ENCODE measurements around the gene SARS2. TPM values are rescaled to one million over a fixed set of nuclear protein-coding genes. Genes with fewer than 3 reads are reported as not detected.

The SARS2 gene
- total RNA-seq, 2 experiments from 2014 or later: 28.4 to 32.7 TPM

DNA sequence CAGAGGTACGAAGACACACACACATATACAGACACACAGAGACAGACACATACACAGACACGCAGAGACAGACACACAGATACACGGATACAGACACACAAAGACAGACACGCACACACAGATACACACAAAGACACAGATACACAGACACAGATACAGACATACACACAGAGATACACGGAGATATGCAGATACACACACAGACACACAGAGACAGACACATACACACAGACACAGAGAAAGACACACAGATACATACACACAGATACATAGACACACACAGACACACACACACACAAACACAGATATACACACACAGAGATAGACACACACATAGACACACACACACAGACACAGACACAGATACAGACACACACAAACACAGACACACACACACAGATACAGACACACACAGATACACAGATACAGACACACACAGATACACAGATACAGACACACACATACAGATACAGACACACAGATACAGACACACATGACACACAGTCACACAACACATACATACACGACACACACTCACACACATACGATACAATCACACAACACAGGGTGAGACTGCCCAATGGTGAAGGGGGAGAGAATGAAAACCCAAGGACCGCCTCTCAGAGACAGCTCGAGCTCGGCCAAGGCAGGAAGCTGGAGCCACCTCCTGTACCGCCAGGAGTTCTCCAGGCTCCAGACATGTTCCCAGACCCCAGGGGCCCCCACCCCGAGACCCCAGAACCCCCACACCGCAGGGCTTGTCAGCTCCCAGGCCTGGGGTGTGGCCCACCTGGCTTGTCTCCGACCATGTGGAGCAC, 9.8 kb downstream of the SARS2 start:
- H3K4me3 Mint-ChIP-seq: no peak overlapping the region
- no peaks in the 10 kb centered on the region for H3K27me3 Mint-ChIP-seq
- no peaks in the 10 kb centered on the region for H3K9me3 Mint-ChIP-seq
- ChIA-PET POLR2A (interaction anchor here (0.9 kb wide), 1 partner anchor 20 kb away, joined by 3 read pairs; the partner anchor contains the start of gene NFKBIB), CTCF (interaction anchor here (1.0 kb wide), 1 partner anchor 10 kb away, joined by 3 read pairs; the partner anchor contains the start of genes MRPS12 and SARS2)
- DNase-seq: no peak
- H3K4me1 Mint-ChIP-seq: peaks cover 13% of the 10 kb centered on the region
- no peak overlapping the region for H3K27ac Mint-ChIP-seq
- peaks cover 21% of the 10 kb centered on the region for H3K36me3 Mint-ChIP-seq (ENCODE audit: low read depth)

DNA sequence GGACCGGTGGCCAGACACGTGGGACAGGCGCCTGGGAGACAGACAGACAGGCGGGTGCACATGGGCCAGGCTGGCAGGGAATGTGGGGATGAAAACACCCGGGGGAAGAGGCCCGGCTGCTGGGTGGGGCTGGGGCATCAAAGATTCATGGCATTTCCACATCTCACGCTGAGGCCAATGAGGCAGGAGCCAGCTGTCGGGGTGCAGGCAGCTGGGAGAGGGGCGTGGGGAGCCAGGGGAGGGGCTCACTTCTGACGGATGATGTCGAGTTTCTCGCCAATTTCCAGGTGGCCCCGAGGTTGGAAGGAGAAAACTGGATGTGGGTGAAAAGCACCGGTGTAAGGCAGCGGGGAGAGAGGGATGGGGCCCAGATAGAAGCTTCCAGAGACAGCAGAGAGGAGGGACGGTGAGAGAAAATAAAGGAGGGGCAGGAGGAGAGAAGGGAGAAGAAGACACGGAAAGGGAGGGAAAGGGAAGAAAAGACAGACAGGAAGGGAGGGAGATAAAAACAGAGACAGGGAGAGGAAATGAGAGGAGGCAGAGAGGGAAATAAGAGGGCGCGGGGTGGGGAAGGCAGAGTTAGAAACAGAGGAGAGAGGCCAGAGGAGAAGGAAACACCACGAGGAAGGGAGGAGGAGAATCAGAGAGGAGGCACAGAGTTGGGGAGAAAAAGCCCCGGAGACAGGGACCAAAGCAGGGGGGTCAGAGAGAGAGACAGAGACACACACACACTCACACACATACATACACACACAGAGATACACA, 10.5 kb downstream of the SARS2 start:
- peaks cover 18% of the 10 kb centered on the region for H3K36me3 Mint-ChIP-seq (ENCODE audit: low read depth)
- no peak for DNase-seq
- POLR2A ChIA-PET: no interaction called here
- no peaks in the 10 kb centered on the region for H3K9me3 Mint-ChIP-seq
- H3K27me3 Mint-ChIP-seq: no peaks in the 10 kb centered on the region
- no peak overlapping the region for H3K27ac Mint-ChIP-seq
- H3K4me1 Mint-ChIP-seq: peaks cover 10% of the 10 kb centered on the region
- no peak overlapping the region for H3K4me3 Mint-ChIP-seq
- CTCF ChIA-PET: interaction anchor here (1.0 kb wide), 1 partner anchor 10 kb away, joined by 5 read pairs; the partner anchor contains the start of genes MRPS12 and SARS2

GRCh38 chr19:38918526-38918925, 12.0 kb downstream of the SARS2 start:
- Mint-ChIP-seq H3K36me3 (ENCODE audit: low read depth) (peaks cover 16% of the 10 kb centered on the region), H3K4me3 (no peak overlapping the region), H3K27ac (no peak overlapping the region), H3K4me1 (no peaks in the 10 kb centered on the region), H3K9me3 (no peaks in the 10 kb centered on the region), H3K27me3 (no peaks in the 10 kb centered on the region)
- CTCF ChIA-PET: interaction anchor here (2.7 kb wide), 1 partner anchor 12 kb away, joined by 10 read pairs; the partner anchor contains the start of genes MRPS12 and SARS2
- no peak for DNase-seq
- POLR2A ChIA-PET: no interaction called here

GRCh38 chr19:38917921-38918491, 12.6 kb downstream of the SARS2 start:
- Mint-ChIP-seq H3K27ac (no peak overlapping the region), H3K4me1 (peaks cover 2% of the 10 kb centered on the region)
- CTCF ChIA-PET: interaction anchor here (2.7 kb wide), 1 partner anchor 12 kb away, joined by 10 read pairs; the partner anchor contains the start of genes MRPS12 and SARS2

GRCh38 chr19:38917516-38917915, 13.0 kb downstream of the SARS2 start:
- H3K27me3 Mint-ChIP-seq: no peaks in the 10 kb centered on the region
- H3K9me3 Mint-ChIP-seq: no peaks in the 10 kb centered on the region
- no peak overlapping the region for H3K27ac Mint-ChIP-seq
- peaks cover 16% of the 10 kb centered on the region for H3K36me3 Mint-ChIP-seq (ENCODE audit: low read depth)
- ChIA-PET CTCF (interaction anchor here (2.7 kb wide), 1 partner anchor 13 kb away, joined by 10 read pairs; the partner anchor contains the start of genes MRPS12 and SARS2), POLR2A (interaction anchor here (0.6 to 1.5 kb wide), 2 partner anchors 13 to 263 kb away, joined by 3 to 7 read pairs; partner anchors contain the start of genes MRPS12 and SARS2)
- no peak for DNase-seq
- H3K4me3 Mint-ChIP-seq: no peak overlapping the region
- H3K4me1 Mint-ChIP-seq: peaks cover 7% of the 10 kb centered on the region

More at GRCh38 chr19:38917921-38918491, 12.6 kb downstream of the SARS2 start:
- no peaks in the 10 kb centered on the region for H3K9me3 Mint-ChIP-seq
- H3K27me3 Mint-ChIP-seq: no peaks in the 10 kb centered on the region
- POLR2A ChIA-PET: interaction anchor here (1.5 kb wide), 1 partner anchor 13 kb away, joined by 7 read pairs; the partner anchor contains the start of genes MRPS12 and SARS2
- no peak for DNase-seq
- no peak overlapping the region for H3K4me3 Mint-ChIP-seq
- peaks cover 16% of the 10 kb centered on the region for H3K36me3 Mint-ChIP-seq (ENCODE audit: low read depth)

GRCh38 chr19:38915329-38916321, 14.9 kb downstream of the SARS2 start:
- CTCF ChIA-PET: interaction anchor here (1.2 to 1.8 kb wide), 2 partner anchors 15 to 513 kb away, joined by 4 read pairs; partner anchors contain the start of genes FAM98C, MRPS12 and SARS2
- POLR2A ChIA-PET: interaction anchor here (0.6 kb wide), 1 partner anchor 12 kb away, joined by 4 read pairs; no protein-coding TSS in a partner anchor
- Mint-ChIP-seq H3K4me1 (peaks cover 7% of the 10 kb centered on the region), H3K9me3 (no peaks in the 10 kb centered on the region), H3K27ac (no peak overlapping the region), H3K4me3 (no peak overlapping the region), H3K36me3 (ENCODE audit: low read depth) (peaks cover 8% of the 10 kb centered on the region), H3K27me3 (no peaks in the 10 kb centered on the region)
- no peak for DNase-seq

DNA sequence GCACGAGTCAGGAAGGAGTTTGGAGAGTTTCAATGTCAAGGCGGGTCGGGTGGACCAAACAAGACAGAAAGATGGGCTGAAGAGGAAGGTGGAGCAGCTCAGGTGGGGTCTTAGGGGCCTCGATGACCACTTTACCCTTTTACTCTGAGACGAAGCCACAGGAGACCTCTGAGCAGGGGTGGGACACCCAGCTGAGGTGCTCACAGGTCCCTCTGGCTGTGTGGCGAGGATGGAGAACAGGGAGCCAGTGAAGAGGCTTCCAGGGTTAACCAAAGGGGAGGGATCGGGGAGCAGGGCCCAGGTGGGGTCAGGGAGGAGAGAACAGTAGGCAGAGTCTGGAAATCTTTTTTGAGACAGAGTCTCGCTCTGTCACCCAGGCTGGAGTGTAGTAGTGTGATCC, 16.6 kb downstream of the SARS2 start:
- no peak for DNase-seq
- no peaks in the 10 kb centered on the region for H3K9me3 Mint-ChIP-seq
- H3K27ac Mint-ChIP-seq: no peak overlapping the region
- no peak overlapping the region for H3K4me3 Mint-ChIP-seq
- H3K36me3 Mint-ChIP-seq (ENCODE audit: low read depth): peaks cover 10% of the 10 kb centered on the region
- H3K4me1 Mint-ChIP-seq: peaks cover 7% of the 10 kb centered on the region
- H3K27me3 Mint-ChIP-seq: no peaks in the 10 kb centered on the region
- CTCF ChIA-PET: interaction anchor here (1.4 to 1.8 kb wide), 3 partner anchors 16 to 511 kb away, joined by 4 to 11 read pairs (median 5); partner anchors contain the start of genes FAM98C, MRPS12 and SARS2
- POLR2A ChIA-PET: interaction anchor here (1.1 kb wide), 1 partner anchor 540 kb away, joined by 3 read pairs; the partner anchor contains the start of gene PSMD8

DNA sequence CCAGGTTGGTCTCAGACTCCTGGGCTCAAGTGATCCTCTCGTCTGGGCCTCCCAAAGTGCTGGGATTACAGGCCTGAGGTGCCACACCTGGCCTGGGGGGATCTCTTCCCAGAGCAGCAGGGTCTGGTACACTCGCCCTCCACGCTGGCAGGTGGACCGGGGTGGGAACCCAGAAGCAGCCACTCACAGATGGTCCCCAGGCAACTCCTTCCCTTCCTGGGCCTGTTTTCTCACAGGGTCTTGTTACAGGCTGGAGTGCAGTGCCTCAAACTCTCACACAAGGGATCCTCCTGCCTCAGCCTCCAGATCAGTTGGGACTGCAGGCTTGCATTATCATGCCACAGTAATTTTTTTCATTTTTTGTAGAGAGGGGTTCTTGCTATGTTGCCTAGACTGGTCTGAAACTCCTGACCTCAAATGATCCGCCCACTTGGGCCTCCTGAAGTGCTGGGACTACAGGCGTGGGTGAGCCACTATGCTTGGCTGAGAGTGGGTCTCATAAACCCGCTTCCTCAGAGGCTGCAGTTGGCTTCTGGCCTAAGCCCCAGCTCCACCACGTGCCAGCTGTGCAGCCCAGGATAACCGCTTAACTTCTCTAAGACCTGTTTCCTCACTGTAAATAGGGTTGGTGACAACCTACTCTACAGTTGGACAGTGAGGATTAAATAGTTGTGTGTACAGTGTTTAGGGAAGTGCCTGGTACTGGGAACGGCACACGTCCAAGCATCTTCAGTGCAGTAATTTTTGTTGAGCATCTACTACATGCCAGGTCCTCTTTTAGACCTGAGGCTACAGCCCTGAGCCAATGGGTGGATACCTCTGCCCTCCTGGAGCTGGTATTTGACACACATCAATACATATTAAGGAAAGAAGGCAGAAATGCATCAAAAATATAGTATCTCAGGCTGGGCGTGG, 17.7 kb downstream of the SARS2 start:
- H3K9me3 Mint-ChIP-seq: no peaks in the 10 kb centered on the region
- peaks cover 7% of the 10 kb centered on the region for H3K4me1 Mint-ChIP-seq
- H3K36me3 Mint-ChIP-seq (ENCODE audit: low read depth): peaks cover 18% of the 10 kb centered on the region
- H3K27ac Mint-ChIP-seq: no peak overlapping the region
- no peaks in the 10 kb centered on the region for H3K27me3 Mint-ChIP-seq
- ChIA-PET POLR2A (interaction anchor here (0.6 to 0.9 kb wide), 2 partner anchors 12 to 71 kb away, joined by 3 to 4 read pairs; no protein-coding TSS in a partner anchor), CTCF (interaction anchor here (0.5 to 1.8 kb wide), 3 partner anchors 17 to 330 kb away, joined by 4 to 11 read pairs (median 5); partner anchors contain the start of genes MRPS12 and SARS2)
- no peak overlapping the region for H3K4me3 Mint-ChIP-seq
- no peak for DNase-seq

DNA sequence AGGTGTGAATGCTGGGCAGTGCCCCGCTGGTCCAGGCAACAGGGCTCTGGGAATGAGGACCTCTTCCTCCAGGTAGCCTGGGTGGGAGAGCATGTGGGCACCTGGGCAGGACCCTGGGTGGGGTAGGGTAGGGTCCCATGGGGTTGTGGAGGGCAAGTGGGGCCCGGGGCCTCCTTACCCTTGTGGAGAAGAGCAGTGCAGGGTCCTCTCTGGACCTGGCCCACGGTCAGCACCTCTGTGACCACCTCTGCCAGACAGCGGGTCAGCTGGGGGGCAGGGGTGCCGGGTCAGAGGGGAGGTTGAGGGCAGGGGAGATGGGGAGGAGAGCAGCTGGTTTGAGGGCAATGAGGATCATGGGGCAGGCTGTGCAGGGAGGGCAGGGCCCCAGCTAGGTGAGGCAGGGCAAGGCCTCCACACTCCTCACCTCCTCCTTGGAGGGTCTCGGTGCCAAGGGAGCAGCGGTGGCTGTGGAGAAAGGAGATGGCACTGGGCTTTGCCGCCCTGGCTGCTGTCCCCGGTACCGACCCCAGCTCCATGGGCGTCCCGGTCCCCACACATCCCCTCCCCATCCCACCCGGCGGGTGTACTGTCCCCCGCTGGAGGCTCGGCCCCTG, 19.1 kb downstream of the SARS2 start:
- no peaks in the 10 kb centered on the region for H3K27me3 Mint-ChIP-seq
- H3K9me3 Mint-ChIP-seq: no peaks in the 10 kb centered on the region
- CTCF ChIA-PET: interaction anchor here (0.9 kb wide), 1 partner anchor 9 kb away, joined by 3 read pairs; no protein-coding TSS in a partner anchor
- peaks cover 32% of the 10 kb centered on the region for H3K36me3 Mint-ChIP-seq (ENCODE audit: low read depth)
- POLR2A ChIA-PET: no interaction called here
- no peak overlapping the region for H3K4me3 Mint-ChIP-seq
- DNase-seq: no peak
- peaks cover 7% of the 10 kb centered on the region for H3K4me1 Mint-ChIP-seq
- no peak overlapping the region for H3K27ac Mint-ChIP-seq

- no peak overlapping the region for H3K27ac Mint-ChIP-seq
- peaks cover 7% of the 10 kb centered on the region for H3K4me1 Mint-ChIP-seq
- no peak for DNase-seq
- ChIA-PET CTCF (no interaction called here), POLR2A (no interaction called here)
- peaks cover 38% of the 10 kb centered on the region for H3K36me3 Mint-ChIP-seq (ENCODE audit: low read depth)
- no peaks in the 10 kb centered on the region for H3K9me3 Mint-ChIP-seq
- no peak overlapping the region for H3K4me3 Mint-ChIP-seq
- H3K27me3 Mint-ChIP-seq: no peaks in the 10 kb centered on the region
Observed at GRCh38 chr19:38910488-38910887, 20.1 kb downstream of the SARS2 start.
